HG02884 (cell line): ENCODE data around the gene FXYD3.

ENCODE experiments used
- ATAC-seq: cut with Tn5 transposase; IDR thresholded peaks from one replicate; pipeline ENCODE4 v1.9.1; 2021; ENCODE audit warnings: mild to moderate bottlenecking, moderate library complexity; ENCODE audit not compliant: unreplicated experiment

FXYD3 gene

DNA sequence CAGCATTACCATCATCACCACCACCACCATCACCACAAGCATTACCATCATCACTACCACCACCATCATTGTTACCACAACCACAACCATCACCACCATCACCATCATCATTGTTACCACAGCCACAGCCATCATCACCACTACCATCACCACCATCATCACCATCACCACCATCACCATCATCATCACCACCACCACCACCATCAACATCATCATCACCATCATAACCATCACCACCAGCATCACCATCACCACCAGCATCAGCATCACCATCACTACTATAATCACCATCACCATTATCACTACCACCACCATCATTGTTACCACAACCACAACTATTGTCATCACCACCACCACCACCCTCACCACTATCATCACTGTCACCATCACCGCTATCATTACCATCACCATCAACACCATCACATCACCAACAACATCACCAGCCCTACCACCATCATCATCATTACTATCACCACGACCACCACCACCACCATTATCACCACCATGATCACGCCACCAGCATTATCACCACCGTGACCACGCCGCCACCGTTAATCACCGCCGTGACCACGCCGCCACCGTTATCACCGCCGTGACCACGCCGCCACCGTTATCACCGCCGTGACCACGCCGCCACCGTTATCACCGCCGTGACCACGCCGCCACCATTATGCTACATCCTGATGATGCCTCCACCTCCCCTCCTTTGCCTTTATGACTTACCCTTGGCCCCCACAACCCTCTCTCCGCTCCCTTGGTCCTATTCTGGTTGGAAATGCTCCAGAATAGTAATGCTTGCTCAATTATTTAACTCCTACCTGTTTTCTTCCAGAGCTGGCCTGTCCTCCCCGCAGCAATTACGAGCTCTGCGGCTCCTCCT is 10.0 kb upstream of the FXYD3 start:
- no peak for ATAC-seq

DNA sequence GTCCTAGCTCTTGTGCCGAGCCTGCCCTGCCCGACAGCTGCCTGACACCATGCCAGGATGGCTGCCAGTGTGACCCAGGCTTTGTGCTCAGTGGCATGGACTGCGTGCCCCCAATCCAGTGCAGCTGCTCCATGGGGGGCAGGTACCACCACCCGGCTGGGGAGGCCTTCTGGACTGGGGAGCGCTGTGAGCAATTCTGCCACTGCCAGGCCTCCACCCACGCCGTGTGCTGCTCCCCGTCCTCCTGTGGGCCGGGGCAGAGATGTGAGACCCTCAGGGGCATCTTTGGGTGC is 9.4 kb upstream of the FXYD3 start:
- ATAC-seq, result no peak

DNA sequence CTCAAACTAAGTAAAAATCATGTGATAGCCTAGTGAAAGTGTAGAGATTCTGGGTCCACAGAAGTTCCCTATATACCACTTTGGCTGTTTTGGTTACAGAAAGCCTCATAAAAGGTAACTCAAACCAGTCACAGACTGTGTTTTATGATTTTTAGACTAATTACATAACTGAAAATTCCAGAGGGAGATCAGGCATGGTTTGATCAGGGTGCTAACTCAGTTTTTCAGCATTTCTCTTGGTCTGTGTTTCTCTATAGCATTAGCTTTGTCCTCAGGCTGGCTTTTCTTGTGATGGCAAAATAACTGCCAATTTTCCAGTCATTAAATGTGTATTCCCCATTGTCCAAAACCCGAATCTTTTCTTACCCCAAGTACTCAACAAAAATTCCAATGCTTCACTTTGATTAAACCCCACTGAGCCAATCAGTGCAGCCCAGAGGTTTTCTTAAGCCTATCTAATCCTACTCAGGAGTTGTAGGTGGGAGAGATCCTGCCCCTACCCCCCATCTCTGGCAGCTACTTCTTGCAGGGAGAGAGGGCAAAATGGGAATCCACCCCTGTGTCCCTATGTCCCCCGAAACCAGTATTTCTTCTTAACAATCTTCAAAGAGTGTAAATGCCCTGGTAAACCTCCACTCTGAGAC is 8.6 kb upstream of the FXYD3 start:
- no peak for ATAC-seq

DNA sequence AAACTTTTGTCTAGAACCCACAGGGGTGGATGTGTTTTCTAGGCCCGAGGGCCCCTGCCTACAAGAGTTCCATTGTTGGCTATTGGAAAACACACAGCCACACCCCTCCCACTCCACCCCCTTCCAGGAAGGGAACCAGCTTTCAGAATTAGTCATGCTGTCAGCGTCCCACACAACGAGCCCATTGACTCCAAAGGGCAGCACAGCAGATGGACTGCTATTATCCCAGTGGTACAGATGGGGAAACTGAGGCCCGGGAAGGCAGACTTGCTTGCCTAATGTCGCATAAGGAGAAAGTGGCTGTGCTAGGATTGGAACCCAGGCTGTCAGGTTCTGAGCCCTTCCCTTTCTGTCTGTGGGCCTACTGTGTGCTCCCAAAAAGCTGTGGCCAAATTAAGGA is 8.1 kb upstream of the FXYD3 start:
- no peak for ATAC-seq

DNA sequence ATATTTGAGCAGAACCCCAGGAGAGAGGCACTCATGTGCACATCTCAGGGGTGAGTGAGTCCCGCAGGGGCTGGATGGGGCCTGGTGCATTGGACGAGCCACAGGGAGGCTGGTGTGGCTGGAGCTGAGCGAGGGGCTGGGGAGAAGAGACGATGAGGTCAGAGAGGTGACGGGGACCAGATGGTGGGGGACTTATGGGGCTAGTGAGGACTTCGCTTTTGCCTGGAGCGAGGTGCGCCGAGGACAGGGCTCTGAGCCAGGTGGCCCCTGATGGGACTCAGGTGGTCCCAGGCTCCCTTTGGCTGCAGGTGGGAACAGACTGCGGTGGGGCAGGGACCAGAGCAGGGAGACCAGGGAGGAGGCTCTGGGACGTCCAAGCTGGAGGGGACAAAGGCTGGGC is 6.9 kb upstream of the FXYD3 start:
- no peak for ATAC-seq

DNA sequence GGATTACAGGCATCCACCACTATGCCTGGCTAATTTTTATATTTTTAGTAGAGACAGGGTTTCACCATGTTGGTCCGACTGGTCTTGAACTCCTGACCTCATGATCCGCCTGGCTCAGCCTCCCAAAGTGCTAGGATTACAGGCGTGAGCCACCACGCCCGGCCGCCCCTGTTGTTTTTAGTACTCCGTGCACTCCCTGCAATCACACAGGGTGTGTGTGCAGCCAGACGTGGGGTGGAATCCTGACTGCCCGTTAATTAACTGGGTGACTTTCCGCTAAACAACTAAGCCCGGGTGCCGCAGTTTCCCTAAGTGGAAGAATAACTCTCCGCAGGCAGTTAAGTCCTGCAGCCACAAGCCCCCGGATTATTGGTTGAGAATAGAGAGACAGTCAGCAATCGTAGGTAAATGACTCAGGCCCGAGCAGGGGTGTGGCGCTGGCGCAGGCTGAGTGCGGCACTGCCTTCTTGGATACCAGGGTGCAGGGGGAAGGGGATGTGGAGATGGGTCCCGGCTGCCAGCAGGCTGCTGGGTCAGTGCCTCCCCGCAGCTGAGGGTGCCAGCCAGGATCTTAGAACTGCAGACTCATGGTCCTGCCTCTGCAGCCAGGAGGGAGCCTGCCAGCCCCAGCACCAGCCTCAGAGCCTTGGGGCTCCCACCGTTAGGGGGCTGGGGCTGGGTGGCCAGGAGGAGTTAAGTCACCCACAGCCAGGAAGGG is 6.1 kb upstream of the FXYD3 start:
- no peak for ATAC-seq

DNA sequence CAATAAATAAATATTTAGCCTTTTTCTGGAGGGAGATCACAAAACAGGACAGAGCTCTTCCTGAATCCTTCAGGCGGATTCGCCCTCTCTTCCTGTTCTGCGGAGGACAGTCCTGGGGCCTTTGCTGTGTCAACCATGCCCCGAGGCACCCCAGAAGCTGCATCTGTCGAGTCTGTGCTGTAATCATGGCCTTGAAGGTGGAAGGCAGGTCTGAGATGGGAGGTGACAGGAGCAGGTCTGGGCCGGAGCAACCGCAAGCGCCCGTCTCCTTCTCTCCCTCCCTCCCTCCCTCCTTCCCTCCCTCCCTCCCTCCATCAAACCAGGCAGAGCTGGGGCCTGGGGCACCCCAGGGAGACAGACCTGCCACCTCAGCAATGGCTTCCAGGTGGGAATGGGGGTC is 4.6 kb upstream of the FXYD3 start:
- ATAC-seq, result no peak

DNA sequence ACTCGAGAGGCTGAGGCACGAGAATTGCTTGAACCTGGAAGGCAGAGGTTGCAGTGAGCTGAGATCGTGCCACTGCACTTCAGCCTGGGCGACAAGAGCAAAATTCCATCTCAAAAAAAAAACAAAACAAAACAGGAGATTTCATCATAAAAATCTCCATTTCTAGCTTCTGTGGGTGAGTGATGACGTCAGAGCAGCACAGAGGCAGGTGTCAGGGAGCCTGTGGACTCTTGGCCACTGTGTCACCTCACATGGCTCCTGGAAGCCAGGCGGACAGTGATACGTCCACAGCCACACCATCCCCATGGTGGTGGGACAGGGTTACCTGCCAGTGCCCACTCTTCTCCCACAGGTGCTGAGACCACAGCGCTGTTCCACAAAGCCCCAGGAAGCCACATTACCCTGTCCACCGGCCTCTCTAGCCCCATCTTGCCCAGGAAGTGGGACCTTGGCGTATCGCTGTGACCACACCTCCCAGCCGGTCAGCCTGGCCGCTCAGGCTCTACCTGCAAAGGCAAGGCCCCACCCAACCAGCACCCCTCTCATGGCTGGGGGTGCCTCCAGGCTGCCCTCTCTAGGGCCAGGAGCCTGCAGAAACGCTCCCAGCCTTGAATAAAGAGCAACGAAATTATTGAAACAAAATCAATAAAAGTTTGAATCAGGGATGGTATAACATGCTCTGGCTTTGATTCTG is 2.5 kb upstream of the FXYD3 start:
- no peak for ATAC-seq

DNA sequence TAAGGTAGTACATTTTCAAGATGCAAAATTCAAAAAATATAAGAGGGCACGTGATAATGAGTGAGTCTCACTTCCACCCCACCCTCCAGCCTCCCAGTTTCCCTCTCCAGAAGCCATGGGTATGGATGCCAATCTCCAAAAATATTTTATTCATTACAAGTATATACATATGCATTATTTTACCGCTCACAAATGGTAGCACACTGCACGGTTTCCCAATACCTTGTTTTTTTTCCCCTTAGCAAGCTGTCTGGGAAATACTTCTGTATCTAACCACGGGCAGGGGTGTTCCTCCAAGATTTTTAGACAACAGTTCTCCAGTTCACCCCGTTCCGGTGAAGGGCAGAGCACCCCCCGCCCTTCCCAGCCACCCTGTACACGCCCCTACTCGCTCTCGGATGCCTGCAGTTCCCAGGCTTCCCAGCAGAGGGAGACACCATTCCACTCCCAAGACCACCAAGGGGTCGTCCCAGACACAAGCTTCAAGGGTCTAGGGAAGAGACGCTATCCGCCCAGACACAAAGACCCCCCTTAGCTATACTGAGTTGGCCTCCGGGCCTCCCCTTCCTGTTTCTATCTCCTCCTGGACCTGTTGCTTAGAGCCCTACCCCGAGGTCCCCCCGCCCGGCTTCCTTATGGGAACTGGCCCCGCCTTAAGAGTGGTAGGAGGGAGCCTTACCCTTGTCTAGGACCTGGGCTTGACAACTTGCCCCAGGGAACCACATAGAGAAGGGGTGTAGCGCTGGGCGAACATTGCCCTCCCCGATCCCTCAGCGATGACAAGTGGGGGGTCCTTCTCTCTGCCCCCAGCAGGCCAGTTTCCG is 1.1 kb upstream of the FXYD3 start:
- ATAC-seq, result no peak

DNA sequence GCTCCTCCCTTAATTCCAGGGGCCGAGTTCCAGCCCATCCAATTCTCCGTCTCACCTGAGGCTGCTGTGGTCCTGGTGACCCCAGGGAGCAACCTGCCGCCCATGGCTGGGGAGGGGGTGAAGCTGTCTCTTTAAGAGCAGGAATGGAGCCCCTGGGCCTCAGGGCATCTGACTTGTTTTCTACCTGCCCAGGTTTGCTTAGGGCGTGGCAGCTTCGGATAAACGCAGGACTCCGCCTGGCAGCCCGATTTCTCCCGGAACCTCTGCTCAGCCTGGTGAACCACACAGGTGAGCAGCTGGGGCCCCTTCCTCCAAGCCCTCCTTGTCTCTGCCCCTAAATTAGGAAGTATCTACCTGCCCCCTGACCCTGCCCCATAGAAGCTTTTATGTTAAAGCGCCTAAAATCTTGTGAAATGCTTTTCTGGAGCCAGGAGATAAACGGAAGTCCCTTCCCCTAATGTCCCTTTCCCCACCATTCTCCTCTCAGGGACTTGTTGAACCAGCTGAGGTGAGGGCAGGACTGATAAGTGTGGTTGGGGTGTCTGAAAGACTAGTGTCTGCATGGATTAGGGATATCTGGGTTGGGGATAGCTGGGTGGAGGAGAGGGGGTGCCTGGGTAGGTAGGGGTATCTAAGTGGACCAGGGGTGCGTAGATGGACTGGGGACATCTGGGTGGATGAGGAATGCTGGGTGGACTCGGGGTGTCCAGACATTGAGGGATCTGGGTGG is 614 bp downstream of the FXYD3 start:
- no peak for ATAC-seq

DNA sequence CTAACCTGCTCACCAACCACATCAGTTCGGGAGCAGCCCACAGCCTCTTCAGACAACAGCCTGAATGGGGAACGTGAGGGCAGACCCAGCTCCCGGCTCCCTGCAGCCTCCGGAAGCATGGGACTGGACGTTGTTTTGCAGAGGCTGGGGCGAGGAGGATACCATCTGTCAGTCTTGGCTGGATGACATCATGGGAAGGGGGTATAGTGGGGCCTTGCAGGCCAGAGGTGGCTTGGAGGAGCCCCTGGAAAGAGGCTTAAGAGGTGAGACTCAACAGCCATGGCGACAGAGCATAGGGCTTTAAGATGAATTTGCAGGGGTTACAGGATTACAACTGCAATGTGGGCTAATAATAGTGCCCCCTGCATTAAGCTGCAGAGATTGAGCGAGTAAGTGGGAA is 1.5 kb downstream of the FXYD3 start:
- no peak for ATAC-seq

DNA sequence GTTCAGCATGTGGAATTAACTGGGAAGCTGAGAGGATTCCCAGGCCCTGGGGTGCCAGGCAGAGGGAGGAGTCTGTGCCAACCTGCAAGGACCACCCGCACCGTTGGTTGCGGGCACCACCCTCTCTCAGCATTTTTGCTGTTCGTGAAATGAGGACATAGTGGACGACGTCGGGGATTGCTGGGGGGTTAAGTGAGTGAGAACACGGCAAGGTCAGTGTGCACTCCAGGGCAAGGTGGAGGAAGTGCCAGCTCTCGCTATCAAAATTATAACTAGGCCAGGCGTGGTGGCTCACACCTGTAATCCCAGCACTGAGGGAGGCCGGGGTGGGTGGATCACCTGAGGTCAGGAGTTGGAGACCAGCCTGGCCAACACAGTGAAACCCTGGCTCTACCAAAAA is 2.2 kb downstream of the FXYD3 start:
- ATAC-seq, result no peak

DNA sequence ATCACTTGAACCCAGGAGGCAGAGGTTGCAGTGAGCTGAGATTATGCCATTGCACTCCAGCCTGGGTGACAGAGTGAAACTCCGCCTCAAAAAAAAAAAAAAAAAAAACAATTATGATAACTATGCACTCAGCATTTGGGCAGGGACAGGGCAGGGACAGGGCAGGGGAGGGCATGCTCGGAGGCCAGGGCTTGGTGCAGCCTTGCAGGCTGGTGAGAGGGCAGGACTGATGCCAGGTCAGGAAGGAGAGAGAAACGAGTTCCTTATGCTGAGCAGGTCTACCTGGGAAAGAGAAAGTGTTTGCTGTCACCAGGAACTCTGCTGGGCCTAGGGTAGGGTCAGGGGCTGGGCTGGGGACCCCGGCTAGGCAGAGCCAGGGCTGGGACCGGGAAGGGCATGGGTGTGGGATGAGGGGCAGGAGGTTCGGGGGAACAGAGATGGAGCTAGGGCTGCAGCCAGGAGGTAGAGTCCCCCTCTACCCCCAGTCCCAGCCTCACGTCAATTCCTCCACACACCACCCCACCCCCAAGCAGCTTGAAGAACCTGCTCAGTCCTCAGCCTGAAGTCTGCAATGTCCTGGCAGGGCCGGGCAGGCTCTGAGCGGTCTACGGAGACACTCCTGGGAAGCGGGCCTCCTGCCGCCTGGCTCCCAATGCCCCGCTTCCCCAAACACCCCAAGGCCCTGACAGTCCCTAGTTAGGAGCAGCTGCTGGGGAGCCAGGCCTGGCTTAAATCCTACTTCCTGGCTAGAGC is 2.8 kb downstream of the FXYD3 start:
- ATAC-seq, result no peak

DNA sequence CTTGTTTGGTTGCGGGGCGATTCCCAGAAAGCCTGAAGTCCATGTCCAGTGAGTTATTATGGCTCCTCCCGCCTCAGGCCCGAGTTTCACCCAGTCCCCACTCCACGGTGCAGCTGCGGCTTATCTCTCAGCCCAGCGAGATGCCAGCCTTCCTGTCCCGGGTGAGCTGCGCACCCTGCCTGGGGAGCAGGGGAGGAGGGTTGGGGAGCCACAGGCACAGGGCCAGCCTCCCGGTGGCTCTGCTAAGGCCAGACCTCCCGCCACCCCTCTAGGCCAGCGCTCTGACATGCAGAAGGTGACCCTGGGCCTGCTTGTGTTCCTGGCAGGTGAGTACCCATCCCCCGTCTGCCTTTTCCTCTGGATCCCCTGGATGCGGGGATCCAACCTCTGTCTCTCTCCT is 3.5 kb downstream of the FXYD3 start:
- no peak for ATAC-seq

DNA sequence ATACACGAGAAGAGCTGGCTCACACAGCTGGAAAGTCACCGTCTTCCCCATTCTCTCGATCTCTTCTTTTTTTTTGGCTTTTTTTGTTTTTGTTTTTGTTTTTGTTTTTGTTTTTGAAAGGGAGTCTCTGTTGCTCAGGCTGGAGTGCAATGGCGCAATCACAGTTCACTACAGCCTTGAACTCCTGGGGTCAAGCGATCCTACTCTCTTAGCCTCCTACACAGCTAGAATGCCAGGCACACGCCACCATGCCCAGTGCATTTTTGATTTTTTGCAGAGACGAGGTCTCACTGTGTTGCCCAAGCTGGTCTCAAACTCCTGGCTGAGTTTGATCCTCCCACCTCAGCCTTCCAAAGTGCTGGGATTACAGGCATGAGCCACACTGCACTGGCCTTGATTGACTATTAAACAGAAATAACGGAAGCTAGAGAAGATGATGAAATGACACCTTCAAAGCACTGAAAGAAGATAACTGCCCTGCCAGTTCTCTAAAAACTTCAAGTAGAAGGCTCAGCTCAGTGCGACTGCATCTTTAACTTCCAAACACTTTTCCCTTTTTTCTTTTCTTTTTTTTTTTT is 4.0 kb downstream of the FXYD3 start:
- ATAC-seq, result no peak

DNA sequence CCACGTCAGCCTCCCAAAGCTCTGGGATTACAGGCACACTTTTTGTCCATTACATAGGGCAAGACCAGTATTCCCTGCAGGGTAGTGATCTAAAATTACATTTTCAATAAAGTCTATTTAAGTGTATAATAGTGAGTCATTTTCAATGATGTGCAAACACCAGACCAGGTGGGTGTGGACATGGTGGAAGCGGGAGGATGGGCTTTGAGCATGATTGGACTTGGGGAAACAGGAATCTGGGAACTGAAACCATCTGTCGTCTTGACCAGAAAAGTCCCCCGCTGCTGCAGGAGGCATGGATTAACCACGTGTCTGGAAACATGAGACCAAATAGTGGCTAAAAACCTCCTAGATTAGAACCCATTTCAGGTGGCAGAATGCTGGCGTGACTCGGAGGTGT is 4.9 kb downstream of the FXYD3 start:
- no peak for ATAC-seq

DNA sequence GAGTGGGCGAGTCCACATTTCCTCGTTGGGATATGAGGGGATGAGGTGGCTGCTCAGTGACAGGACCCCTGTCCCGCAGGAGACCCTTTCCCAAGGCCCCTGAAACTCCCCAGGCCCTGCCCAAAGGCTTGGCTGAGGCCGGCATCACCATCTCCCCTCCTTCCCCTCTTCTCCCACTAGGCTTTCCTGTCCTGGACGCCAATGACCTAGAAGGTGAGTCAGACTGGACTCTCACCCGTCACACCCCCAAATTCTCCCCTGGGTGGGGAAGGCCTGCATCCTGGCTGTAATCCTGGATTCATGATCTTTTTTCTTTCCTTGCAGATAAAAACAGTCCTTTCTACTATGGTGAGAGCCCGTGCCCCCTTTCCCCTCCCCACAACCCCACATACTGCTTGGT is 5.3 kb downstream of the FXYD3 start:
- ATAC-seq, result no peak

DNA sequence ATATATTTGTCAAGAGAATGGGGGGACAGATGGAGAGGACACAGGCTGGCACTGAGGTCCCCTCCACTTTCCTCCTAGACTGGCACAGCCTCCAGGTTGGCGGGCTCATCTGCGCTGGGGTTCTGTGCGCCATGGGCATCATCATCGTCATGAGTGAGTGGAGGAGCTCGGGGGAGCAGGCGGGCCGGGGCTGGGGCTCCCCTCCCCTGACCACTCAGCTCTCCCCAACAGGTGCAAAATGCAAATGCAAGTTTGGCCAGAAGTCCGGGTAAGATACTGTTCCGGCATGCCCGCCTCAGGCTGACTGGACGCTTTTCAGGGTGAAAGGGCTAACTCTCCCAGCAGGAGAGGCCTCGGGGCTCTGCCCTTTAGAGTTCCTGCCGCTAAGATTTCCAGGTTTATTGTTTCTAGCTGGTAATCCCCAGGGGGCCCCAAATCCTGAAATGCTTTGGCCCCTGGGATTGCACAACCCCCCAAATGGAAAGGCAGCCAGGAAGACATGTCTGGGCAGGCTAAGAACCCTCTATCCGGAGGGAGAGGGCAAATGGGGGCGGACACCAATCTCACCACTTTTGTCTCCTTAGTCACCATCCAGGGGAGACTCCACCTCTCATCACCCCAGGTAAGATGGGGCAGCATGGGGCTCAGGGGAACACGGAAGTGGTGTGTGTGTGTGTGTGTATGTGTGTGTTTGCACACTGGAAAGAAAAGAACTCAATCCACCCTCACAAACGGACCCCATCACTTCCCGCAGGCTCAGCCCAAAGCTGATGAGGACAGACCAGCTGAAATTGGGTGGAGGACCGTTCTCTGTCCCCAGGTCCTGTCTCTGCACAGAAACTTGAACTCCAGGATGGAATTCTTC is 7.3 kb downstream of the FXYD3 start:
- no peak for ATAC-seq
